GM21576 (cell line): ENCODE measurements around the gene SCUBE1.

Experiments
- ATAC-seq: cut with Tn5 transposase; IDR thresholded peaks from one replicate; pipeline ENCODE4 v1.9.1; 2021; ENCODE audit warnings: mild to moderate bottlenecking, moderate library complexity; ENCODE audit not compliant: unreplicated experiment

SCUBE1 gene

GRCh38 chr22:43343262-43343669 lies at the start of gene SCUBE1:
Gene SCUBE1, minus strand, starts transcription at chr22:43343372. Its CDS starts 111 bp downstream, at chr22:43343261.
- ATAC-seq: no peak

GRCh38 chr22:43392385-43392989 lies 49.3 kb upstream of the SCUBE1 start:
- ATAC-seq: no peak

GRCh38 chr22:43391306-43391705 lies 48.1 kb upstream of the SCUBE1 start:
- no peak for ATAC-seq

- ATAC-seq: no peak
Observed at GRCh38 chr22:43390872-43391271, 47.7 kb upstream of the SCUBE1 start.

GRCh38 chr22:43390166-43390565 lies 47.0 kb upstream of the SCUBE1 start:
- no peak for ATAC-seq

- no peak for ATAC-seq
Observed at GRCh38 chr22:43389227-43389836, 46.2 kb upstream of the SCUBE1 start.

- no peak for ATAC-seq
Observed at GRCh38 chr22:43388420-43388851, 45.3 kb upstream of the SCUBE1 start.

- no peak for ATAC-seq
Observed at GRCh38 chr22:43387815-43388214, 44.6 kb upstream of the SCUBE1 start.

GRCh38 chr22:43385770-43386641 lies 42.8 kb upstream of the SCUBE1 start:
- no peak for ATAC-seq

GRCh38 chr22:43384863-43385262 lies 41.7 kb upstream of the SCUBE1 start:
- no peak for ATAC-seq

- ATAC-seq: no peak
Observed at GRCh38 chr22:43381693-43382092, 38.5 kb upstream of the SCUBE1 start.

- no peak for ATAC-seq
Observed at GRCh38 chr22:43377896-43378704, 34.9 kb upstream of the SCUBE1 start.

- no peak for ATAC-seq
Observed at GRCh38 chr22:43377548-43377895, 34.4 kb upstream of the SCUBE1 start.

- no peak for ATAC-seq
Observed at GRCh38 chr22:43376765-43377547, 33.8 kb upstream of the SCUBE1 start.

GRCh38 chr22:43375951-43376455 lies 32.8 kb upstream of the SCUBE1 start:
- ATAC-seq: no peak

GRCh38 chr22:43370036-43370435 lies 26.9 kb upstream of the SCUBE1 start:
- ATAC-seq: no peak

GRCh38 chr22:43365715-43366440 lies 22.7 kb upstream of the SCUBE1 start:
- no peak for ATAC-seq

- ATAC-seq: no peak
Observed at GRCh38 chr22:43364169-43364435, 20.9 kb upstream of the SCUBE1 start.

- no peak for ATAC-seq
Observed at GRCh38 chr22:43363315-43364168, 20.4 kb upstream of the SCUBE1 start.
